Nephron progenitor cell (in vitro differentiated cells): ENCODE data around the gene MRPS18A.

Experiments used
- DNase-seq: peaks from one replicate; pipeline ENCODE4 v3.0.0; 2021
- H3K27ac Mint-ChIP-seq: 2 replicates; pipeline ENCODE4 v1.8.0; 2021; ENCODE audit warnings: mild to moderate bottlenecking, moderate library complexity, mixed read lengths
- H3K27me3 Mint-ChIP-seq: 2 replicates; pipeline ENCODE4 v1.8.0; 2021; ENCODE audit warnings: mild to moderate bottlenecking, low read depth, mixed read lengths; ENCODE audit not compliant: poor library complexity
- H3K36me3 Mint-ChIP-seq: 2 replicates; pipeline ENCODE4 v1.8.0; 2021; ENCODE audit warnings: low read depth, mixed read lengths
- H3K4me1 Mint-ChIP-seq: 2 replicates; pipeline ENCODE4 v1.8.0; 2021; ENCODE audit warnings: mixed read lengths
- H3K4me3 Mint-ChIP-seq: 2 replicates; pipeline ENCODE4 v1.8.0; 2021; ENCODE audit warnings: mild to moderate bottlenecking, moderate library complexity, mixed read lengths
- H3K9me3 Mint-ChIP-seq: 2 replicates; pipeline ENCODE4 v1.8.0; 2021; ENCODE audit warnings: mild to moderate bottlenecking, moderate library complexity, mixed read lengths
- TF ChIP-seq, protein P1 (sequence below): fragments of 200-600 bp; sonication (generic); IDR thresholded peaks from 2 replicates; pipeline ENCODE4 v1.5.0; 2021; ENCODE audit warnings: antibody characterized with exemption

The MRPS18A gene

DNA sequence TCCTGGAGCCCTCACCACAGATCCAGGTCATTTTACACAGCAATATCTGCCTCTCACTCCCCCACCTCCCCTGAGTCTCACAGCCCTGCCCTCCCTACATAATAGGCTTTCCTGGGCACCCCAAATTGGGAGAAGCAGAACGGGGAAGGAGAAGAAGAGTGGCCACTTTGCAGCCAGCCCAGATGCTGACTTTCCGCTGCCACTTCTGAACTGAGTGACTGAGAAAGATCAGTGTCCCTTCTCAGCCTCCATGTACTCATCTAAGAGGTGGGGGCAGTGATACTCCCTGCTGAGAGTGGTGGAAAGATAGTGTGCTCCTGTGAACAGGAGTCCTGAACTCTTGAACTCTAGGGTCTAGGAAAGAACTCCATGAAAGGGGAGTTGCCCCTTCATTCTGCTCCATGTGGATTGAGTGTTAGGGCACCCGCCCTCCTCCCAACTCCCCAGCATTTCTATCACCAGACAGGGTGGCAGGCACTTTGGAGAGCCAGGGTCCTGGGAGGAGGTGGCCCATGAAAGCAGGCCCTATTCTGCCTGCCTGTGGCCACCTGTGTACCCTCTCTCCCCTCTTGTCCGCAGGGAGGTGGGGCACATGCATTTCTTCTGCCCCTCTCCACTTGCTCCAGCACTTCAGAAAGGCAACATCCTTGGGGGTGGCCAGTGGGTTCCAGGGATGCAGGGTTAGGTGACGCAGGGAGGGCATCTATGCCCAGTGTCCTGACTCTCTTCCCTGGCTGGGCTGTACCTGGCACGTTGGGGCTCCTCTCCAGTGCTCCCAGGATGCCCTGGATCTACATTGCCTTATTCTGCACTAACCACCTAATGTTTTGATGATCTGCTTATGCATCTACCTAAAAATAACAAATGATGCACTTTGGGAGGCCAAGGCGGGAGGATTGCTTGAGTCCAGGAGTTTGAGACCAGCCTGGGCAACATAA, 38.3 kb upstream of the MRPS18A start:
- TF ChIP-seq, protein P1, sequence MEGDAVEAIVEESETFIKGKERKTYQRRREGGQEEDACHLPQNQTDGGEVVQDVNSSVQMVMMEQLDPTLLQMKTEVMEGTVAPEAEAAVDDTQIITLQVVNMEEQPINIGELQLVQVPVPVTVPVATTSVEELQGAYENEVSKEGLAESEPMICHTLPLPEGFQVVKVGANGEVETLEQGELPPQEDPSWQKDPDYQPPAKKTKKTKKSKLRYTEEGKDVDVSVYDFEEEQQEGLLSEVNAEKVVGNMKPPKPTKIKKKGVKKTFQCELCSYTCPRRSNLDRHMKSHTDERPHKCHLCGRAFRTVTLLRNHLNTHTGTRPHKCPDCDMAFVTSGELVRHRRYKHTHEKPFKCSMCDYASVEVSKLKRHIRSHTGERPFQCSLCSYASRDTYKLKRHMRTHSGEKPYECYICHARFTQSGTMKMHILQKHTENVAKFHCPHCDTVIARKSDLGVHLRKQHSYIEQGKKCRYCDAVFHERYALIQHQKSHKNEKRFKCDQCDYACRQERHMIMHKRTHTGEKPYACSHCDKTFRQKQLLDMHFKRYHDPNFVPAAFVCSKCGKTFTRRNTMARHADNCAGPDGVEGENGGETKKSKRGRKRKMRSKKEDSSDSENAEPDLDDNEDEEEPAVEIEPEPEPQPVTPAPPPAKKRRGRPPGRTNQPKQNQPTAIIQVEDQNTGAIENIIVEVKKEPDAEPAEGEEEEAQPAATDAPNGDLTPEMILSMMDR = no peak
- Mint-ChIP-seq H3K4me1 (peaks cover 43% of the 10 kb centered on the region), H3K27ac (peak overlapping the region; percentile 38), H3K4me3 (peak overlapping the region; percentile 28), H3K9me3 (peaks cover 12% of the 10 kb centered on the region), H3K36me3 (peaks cover 5% of the 10 kb centered on the region), H3K27me3 (peaks cover 30% of the 10 kb centered on the region)
- no peak for DNase-seq

DNA sequence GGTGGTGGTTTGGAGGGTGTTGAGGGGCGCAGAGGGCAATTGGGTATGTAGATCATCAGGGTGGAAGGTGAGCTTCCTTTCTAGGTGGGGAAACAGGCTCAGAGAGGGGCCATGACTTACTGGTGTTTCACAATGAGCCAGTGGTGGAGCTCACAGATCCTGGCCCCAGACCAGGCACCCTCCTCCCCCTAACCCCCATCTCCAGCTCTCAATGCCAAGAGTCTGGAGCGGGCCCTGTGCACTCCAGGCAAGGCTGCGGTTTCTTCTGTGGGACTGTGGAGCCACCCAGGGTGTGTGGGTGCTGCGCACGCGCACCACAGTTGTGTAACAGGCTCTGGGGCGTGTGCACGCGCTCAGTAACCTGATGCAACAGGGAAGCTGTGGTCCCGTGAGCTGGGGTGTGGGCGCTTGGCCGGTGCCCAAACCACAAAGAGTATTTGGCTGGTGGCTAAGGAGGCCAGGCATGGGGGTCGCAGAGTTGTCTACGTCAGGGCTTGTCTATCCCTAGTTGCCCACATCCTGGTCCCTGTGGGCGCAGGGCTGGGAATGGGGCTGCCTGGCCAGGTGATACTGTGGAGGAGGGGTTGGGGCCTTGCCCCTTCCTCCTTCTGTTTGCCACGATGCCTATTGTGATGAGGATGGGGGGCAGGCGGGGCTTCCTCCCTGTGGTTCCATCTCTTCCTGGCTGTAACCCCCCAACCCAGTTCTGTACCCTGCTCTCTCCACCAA, 37.5 kb upstream of the MRPS18A start:
- Mint-ChIP-seq H3K36me3 (no peaks in the 10 kb centered on the region), H3K27me3 (peaks cover 30% of the 10 kb centered on the region), H3K4me1 (peaks cover 46% of the 10 kb centered on the region), H3K27ac (peak overlapping the region; percentile 38), H3K9me3 (peaks cover 6% of the 10 kb centered on the region), H3K4me3 (peak overlapping the region; percentile 28)
- no peak for DNase-seq
- TF ChIP-seq, protein P1 = no peak

DNA sequence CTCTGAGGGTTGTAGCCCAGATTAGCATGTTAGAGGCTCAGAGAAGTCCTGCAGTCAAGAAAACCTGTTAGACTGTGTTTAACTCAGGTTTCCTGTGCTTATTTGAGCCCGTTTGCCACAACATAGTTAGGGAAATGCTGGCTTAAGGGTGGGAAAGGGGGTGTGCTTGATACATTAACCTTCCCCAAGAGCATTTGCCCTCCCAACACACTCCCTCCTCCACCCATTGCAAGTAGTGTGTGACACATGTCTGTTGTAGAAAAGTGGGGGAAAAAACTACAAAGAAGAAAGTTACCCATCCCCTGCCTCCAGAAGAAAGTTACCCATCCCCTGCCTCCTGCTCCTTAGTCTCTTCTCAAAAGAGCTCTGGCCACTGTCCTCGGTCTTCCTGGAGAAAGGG, 36.8 kb upstream of the MRPS18A start:
- Mint-ChIP-seq H3K4me1 (peaks cover 51% of the 10 kb centered on the region), H3K9me3 (no peaks in the 10 kb centered on the region), H3K27ac (no peak overlapping the region), H3K4me3 (no peak overlapping the region), H3K36me3 (no peaks in the 10 kb centered on the region), H3K27me3 (peaks cover 30% of the 10 kb centered on the region)
- DNase-seq = no peak
- TF ChIP-seq, protein P1 = no peak

DNA sequence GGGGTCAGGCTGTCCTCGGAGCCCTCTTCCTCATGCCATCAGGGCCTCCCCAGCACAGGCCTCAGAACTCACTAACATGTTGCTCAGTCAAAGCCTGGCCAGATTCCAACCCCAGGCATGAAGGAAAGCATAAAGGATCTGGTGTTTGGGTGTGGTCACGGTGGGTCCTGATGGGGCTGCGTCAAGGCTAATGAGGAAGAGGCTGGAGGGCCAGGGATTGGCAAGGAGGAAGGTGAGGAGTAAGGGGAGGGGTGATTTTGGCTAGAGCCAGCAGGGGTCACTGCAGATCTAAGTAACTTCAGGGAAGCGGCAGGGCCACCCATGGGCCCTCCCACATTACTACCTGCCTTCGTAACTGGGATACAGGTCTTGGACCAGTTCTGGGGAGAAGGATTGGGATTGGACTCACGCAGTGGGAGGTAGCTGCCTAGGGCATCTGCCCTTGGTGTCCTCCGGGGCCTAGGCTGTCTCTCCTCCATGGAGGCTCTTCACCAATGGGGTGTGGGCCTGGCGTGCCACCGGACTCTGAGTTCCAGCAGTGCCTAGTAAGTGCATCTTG, 36.2 kb upstream of the MRPS18A start:
- Mint-ChIP-seq H3K4me1 (peaks cover 53% of the 10 kb centered on the region), H3K27me3 (peaks cover 29% of the 10 kb centered on the region), H3K9me3 (no peaks in the 10 kb centered on the region), H3K36me3 (no peaks in the 10 kb centered on the region), H3K27ac (no peak overlapping the region), H3K4me3 (no peak overlapping the region)
- peak; percentile 68 for DNase-seq
- TF ChIP-seq, protein P1 = peak; percentile 57

DNA sequence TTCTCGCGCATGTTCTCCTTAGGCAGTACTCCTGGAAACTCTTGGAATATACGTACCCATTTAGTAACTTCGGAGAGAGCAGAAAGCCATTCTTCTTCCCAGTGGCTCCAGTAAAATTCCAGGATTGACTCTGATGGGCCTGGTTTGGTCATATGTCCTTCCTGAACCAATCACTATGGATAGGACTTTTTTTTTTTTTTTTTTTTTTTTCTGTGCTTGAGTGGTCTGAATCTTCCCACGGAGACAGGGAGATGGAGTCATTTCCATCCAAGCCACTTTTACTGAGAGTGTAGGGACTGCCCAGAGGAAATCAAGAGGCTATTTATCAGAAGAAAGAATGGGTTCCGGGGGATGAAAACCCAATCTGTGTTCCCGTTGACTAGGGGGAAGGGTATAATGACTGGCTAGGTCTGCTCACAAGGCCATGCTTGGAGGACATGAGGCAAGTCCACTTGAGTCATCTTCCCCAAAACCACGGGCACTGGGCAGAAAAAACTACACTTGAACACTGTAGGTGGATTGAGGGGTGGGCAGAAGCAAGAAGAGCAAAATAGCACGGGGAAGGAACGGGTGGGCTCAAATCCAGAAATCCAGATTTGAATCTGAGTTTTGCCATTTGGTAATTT, 35.4 kb upstream of the MRPS18A start:
- TF ChIP-seq, protein P1 = no peak
- Mint-ChIP-seq H3K27me3 (peaks cover 26% of the 10 kb centered on the region), H3K4me1 (peaks cover 60% of the 10 kb centered on the region), H3K27ac (no peak overlapping the region), H3K36me3 (no peaks in the 10 kb centered on the region), H3K4me3 (no peak overlapping the region), H3K9me3 (no peaks in the 10 kb centered on the region)
- DNase-seq = no peak
